Keratinocyte (primary cell): Measurements from ENCODE around the gene KSR1. TPM values are rescaled to one million over a fixed set of nuclear protein-coding genes. Genes with fewer than 3 reads are reported as not detected.

Experiments used
- DNase-seq: peaks from one replicate; pipeline ENCODE4 v3.0.0-alpha.2; 2011; ENCODE audit warnings: low read depth, missing footprints, low spot score
- FAIRE-seq: peaks from 2 replicates; lab custom pipeline; 2011; peaks lifted over from hg19 to GRCh38; lab: Jason Lieb, UNC
- H2AFZ ChIP-seq: 2 replicates; pipeline ENCODE4 v1.6.0; 2012; ENCODE audit warnings: low read length, control low read depth, inconsistent platforms; ENCODE audit not compliant: control insufficient read depth
- H3K27ac ChIP-seq: 2 replicates; pipeline ENCODE4 v1.5.1; 2011; ENCODE audit warnings: low read length; ENCODE audit not compliant: control insufficient read depth, insufficient read depth
- H3K27me3 ChIP-seq: 3 replicates; pipeline ENCODE4 v1.6.0; 2011; ENCODE audit warnings: low read length; ENCODE audit not compliant: control insufficient read depth, insufficient read depth; ENCODE audit errors: extremely low read depth
- H3K36me3 ChIP-seq, 2 experiments: 2 replicates in 1 of 2; 3 replicates in 1 of 2; pipeline ENCODE4 v1.5.1; 2011; ENCODE audit warnings: low read length in 2 of 2, mild to moderate bottlenecking in 1 of 2; ENCODE audit not compliant: control insufficient read depth in 2 of 2, insufficient read depth in 2 of 2; ENCODE audit errors: extremely low read depth in 1 of 2
- H3K4me1 ChIP-seq: 3 replicates; pipeline ENCODE4 v1.5.1; 2011; ENCODE audit warnings: low read length; ENCODE audit not compliant: control insufficient read depth, insufficient read depth; ENCODE audit errors: extremely low read depth
- H3K4me2 ChIP-seq: 3 replicates; pipeline ENCODE4 v1.6.0; 2011; ENCODE audit warnings: low read depth, low read length; ENCODE audit not compliant: control insufficient read depth, insufficient read depth; ENCODE audit errors: extremely low read depth
- H3K4me3 ChIP-seq, 3 experiments: fragments of 200-600 bp in 1 of 3; sonication (generic) in 1 of 3; 2 replicates in 2 of 3; 3 replicates in 1 of 3; pipeline ENCODE4 v1.5.1; 2011 to 2016; ENCODE audit warnings: low read length in 3 of 3, mild to moderate bottlenecking in 3 of 3, control low read depth in 2 of 3, inconsistent platforms in 1 of 3, low read depth in 1 of 3, mixed read lengths in 1 of 3, mixed run types in 1 of 3, moderate library complexity in 1 of 3; ENCODE audit not compliant: control insufficient read depth in 2 of 3, insufficient read depth in 2 of 3; ENCODE audit errors: extremely low read depth in 1 of 3
- H3K79me2 ChIP-seq: 2 replicates; pipeline ENCODE4 v1.6.0; 2012; ENCODE audit warnings: low read length; ENCODE audit not compliant: control insufficient read depth, insufficient read depth
- H3K9ac ChIP-seq: 3 replicates; pipeline ENCODE4 v1.6.0; 2011; ENCODE audit warnings: low read length; ENCODE audit not compliant: control insufficient read depth, insufficient read depth; ENCODE audit errors: extremely low read depth
- H3K9me1 ChIP-seq: 3 replicates; pipeline ENCODE4 v1.6.0; 2011; ENCODE audit warnings: low read length; ENCODE audit not compliant: control insufficient read depth, insufficient read depth; ENCODE audit errors: extremely low read depth
- H3K9me3 ChIP-seq: 2 replicates; pipeline ENCODE4 v1.5.1; 2012; ENCODE audit warnings: low read depth, low read length; ENCODE audit not compliant: control insufficient read depth
- H4K20me1 ChIP-seq: 3 replicates; pipeline ENCODE4 v1.6.0; 2011; ENCODE audit warnings: low read length; ENCODE audit not compliant: control insufficient read depth, insufficient read depth; ENCODE audit errors: extremely low read depth
- CTCF ChIP-seq, 3 experiments: IDR thresholded peaks in 1 of 3; conservative IDR thresholded peaks in 1 of 3; optimal IDR thresholded peaks in 1 of 3; 2 replicates in 2 of 3; 3 replicates in 1 of 3; pipeline versions ENCODE3 to v1.5.1; 2011; ENCODE audit warnings: low read length in 3 of 3, mild to moderate bottlenecking in 3 of 3, moderate library complexity in 2 of 3, control low read depth in 1 of 3, inconsistent platforms in 1 of 3; ENCODE audit not compliant: insufficient read depth in 2 of 3; ENCODE audit errors: extremely low read depth in 1 of 3
- EZH2 ChIP-seq: IDR thresholded peaks from one replicate; pipeline ENCODE4 v1.6.1; 2012; ENCODE audit warnings: inconsistent platforms, mild to moderate bottlenecking, low read length, moderate library complexity
- dilution Hi-C: fragments of 300-500 bp; cut with MboI; formaldehyde crosslinking; loops from one replicate; pipeline ENCODE4 v1.7.0; 2020; ENCODE audit warnings: low sequenced_read_pairs; ENCODE audit not compliant: extremely low pct_ligation_motif_present
- polyA plus RNA-seq, 5 experiments: library from polyadenylated mRNA; depleted of rRNA in 3 of 5; stranded (reverse) in 3 of 5; stranded (forward) in 1 of 5; unstranded in 1 of 5; fragments of >200 nt; gene quantifications; 1 replicate in 1 of 5; 2 replicates in 3 of 5; 3 replicates in 1 of 5; pipeline versions ENCODE4 v1.2.1 to v1.2.3, GENCODE V29; 2011 to 2012; ENCODE audit warnings: missing spikeins in 2 of 5, low read depth in 1 of 5, low replicate concordance in 1 of 5

KSR1 gene
- polyA plus RNA-seq, 1 donor (not counting 4 experiments of a cell fraction or from before 2014, with no cell fraction given), result 1.3 TPM

GRCh38 chr17:27497696-27498095 is 41.4 kb downstream of the KSR1 start:
- H3K36me3 ChIP-seq, result no peaks in the 10 kb centered on the region
- no peaks in the 10 kb centered on the region for H3K79me2 ChIP-seq
- peak overlapping the region; percentile 39 for H3K27ac ChIP-seq
- H3K4me2 ChIP-seq, result no peak overlapping the region
- no peak overlapping the region for H2AFZ ChIP-seq
- H3K9ac ChIP-seq, result no peak overlapping the region
- peaks cover 4% of the 10 kb centered on the region for H3K9me1 ChIP-seq
- H3K27me3 ChIP-seq, result no peaks in the 10 kb centered on the region
- peaks cover 8% of the 10 kb centered on the region for H3K9me3 ChIP-seq
- DNase-seq (peak; percentile 41), FAIRE-seq (peak; percentile 87)
- no peak for TF ChIP-seq EZH2
- TF ChIP-seq CTCF (optimal IDR thresholded peaks at IDR 0.05 in 1 of 3, IDR thresholded peaks at IDR 0.05 in 1 of 3, conservative IDR thresholded peaks at IDR 0.05 in 1 of 3; ENCODE audit: extremely low read depth in 1 of 3, insufficient read depth in 2 of 3, low read length in 3 of 3), result no peak
- dilution Hi-C loops, result no loop called here
- no peak overlapping the region for H3K4me3 ChIP-seq
- H4K20me1 ChIP-seq, result no peaks in the 10 kb centered on the region
- peaks cover 25% of the 10 kb centered on the region for H3K4me1 ChIP-seq

DNA sequence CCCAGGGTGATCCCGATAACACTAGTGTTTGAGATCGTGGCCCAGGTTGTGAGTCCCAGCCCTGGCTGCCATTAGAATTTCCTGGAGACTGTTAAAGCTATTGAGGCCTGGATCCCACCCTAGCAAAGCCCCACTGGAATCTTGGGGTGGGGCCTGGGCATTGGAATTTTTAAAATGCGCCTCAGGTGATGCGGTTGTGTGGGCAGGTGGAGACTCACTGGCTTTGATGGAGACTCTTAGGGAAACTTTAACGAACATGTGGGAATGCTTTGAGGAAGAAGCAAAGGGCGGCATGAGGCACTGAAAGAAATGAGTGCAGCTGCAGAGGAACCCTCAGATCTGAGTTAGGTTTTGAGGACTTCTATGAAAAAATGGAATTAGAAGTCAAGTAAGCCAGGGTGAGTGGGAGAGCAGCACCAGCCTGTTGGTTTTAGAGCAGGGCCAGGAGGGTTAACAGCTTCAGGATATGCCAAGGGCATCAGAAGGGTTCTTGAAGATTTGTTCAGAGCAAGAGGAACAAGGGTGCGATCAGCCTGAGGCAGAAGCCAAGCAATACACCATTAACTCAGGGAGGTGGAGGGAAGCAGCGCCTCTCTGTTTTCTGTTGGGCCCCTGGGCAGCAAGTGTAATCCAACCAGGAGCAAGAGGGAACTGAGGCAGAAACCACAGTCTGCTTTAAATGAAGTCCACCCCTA is 42.5 kb downstream of the KSR1 start:
- Histone ChIP-seq H3K27me3 (no peaks in the 10 kb centered on the region), H2AFZ (no peak overlapping the region), H3K4me3 (no peak overlapping the region), H3K79me2 (no peaks in the 10 kb centered on the region), H3K27ac (no peak overlapping the region), H3K36me3 (no peaks in the 10 kb centered on the region), H3K4me1 (peaks cover 25% of the 10 kb centered on the region), H3K9me3 (peaks cover 8% of the 10 kb centered on the region), H3K9ac (no peak overlapping the region), H3K4me2 (no peak overlapping the region), H4K20me1 (no peaks in the 10 kb centered on the region), H3K9me1 (peaks cover 4% of the 10 kb centered on the region)
- FAIRE-seq (no peak), DNase-seq (no peak)
- TF ChIP-seq EZH2 (no peak), CTCF (optimal IDR thresholded peaks at IDR 0.05 in 1 of 3, IDR thresholded peaks at IDR 0.05 in 1 of 3, conservative IDR thresholded peaks at IDR 0.05 in 1 of 3; ENCODE audit: extremely low read depth in 1 of 3, insufficient read depth in 2 of 3, low read length in 3 of 3) (no peak)
- dilution Hi-C loops, result no loop called here
